A673 (cell line): ENCODE measurements around the gene PFKM. TPM values are rescaled to one million over a fixed set of nuclear protein-coding genes. Genes with fewer than 3 reads are reported as not detected.

Experiments
- Bru-seq: library from RNA; stranded (reverse); fragments of 400-500 nt; gene quantifications from one replicate; lab custom pipeline; 2021; lab: Mats Ljungman, UMichigan
- BruChase-seq, 2 experiments: library from RNA; stranded (reverse); fragments of 400-500 nt; gene quantifications; one replicate each; lab custom pipeline; 2021; lab: Mats Ljungman, UMichigan
- BruUV-seq: library from RNA; stranded (reverse); fragments of 400-500 nt; replicated peaks from 2 replicates; lab custom pipeline; 2021; lab: Mats Ljungman, UMichigan
- CTCF ChIA-PET: fragments of 300-600 bp; sonication (Branson Sonifier 250); formaldehyde crosslinking; loops from one replicate; lab custom pipeline; 2022; ENCODE audit warnings: antibody characterized with exemption; lab: Charles Lee
- POLR2A ChIA-PET: fragments of 300-600 bp; sonication (Branson Sonifier 250); formaldehyde crosslinking; loops from one replicate; lab custom pipeline; 2022; ENCODE audit warnings: antibody characterized with exemption; ENCODE audit not compliant: low non-redundant PET; lab: Charles Lee
- DNase-seq: peaks from one replicate; pipeline ENCODE4 v3.0.0-alpha.2; 2015; ENCODE audit warnings: low spot score
- H3K27ac ChIP-seq: fragments of 200-600 bp; sonication (generic); 2 replicates; pipeline ENCODE4 v1.5.1; 2016; ENCODE audit warnings: mixed run types, low read depth, mild to moderate bottlenecking, mixed read lengths, antibody characterized with exemption, low read length; ENCODE audit not compliant: poor library complexity, severe bottlenecking
- H3K27me3 ChIP-seq: fragments of 200-600 bp; sonication (generic); replicated peaks from 2 replicates; pipeline ENCODE4 v1.6.1; 2017; ENCODE audit warnings: mixed run types, low read depth, mild to moderate bottlenecking, mixed read lengths, antibody characterized with exemption, low read length; ENCODE audit not compliant: insufficient read depth, poor library complexity
- H3K36me3 ChIP-seq: fragments of 200-600 bp; sonication (generic); 2 replicates; pipeline ENCODE4 v1.6.1; 2016; ENCODE audit warnings: mixed run types, mild to moderate bottlenecking, mixed read lengths, antibody characterized with exemption, low read length; ENCODE audit not compliant: insufficient read depth, poor library complexity, severe bottlenecking
- H3K4me1 ChIP-seq: fragments of 200-600 bp; sonication (generic); 2 replicates; pipeline ENCODE4 v1.6.1; 2017; ENCODE audit warnings: mixed run types, mild to moderate bottlenecking, mixed read lengths, antibody characterized with exemption, low read length; ENCODE audit not compliant: insufficient read depth, poor library complexity, severe bottlenecking
- H3K4me3 ChIP-seq: fragments of 200-600 bp; sonication (generic); 2 replicates; pipeline ENCODE4 v1.5.1; 2016; ENCODE audit warnings: low read depth, mixed run types, mild to moderate bottlenecking, mixed read lengths, low read length; ENCODE audit not compliant: poor library complexity, severe bottlenecking
- H3K9me3 ChIP-seq: fragments of 200-600 bp; sonication (generic); 2 replicates; pipeline ENCODE4 v1.6.1; 2016; ENCODE audit warnings: mixed run types, low read depth, mild to moderate bottlenecking, mixed read lengths, antibody characterized with exemption, low read length; ENCODE audit not compliant: poor library complexity, severe bottlenecking
- EZH2 ChIP-seq: fragments of 200-600 bp; sonication (generic); IDR thresholded peaks from 2 replicates; pipeline ENCODE4 v1.6.1; 2017; ENCODE audit warnings: borderline replicate concordance, low read depth, mild to moderate bottlenecking, mixed read lengths, antibody characterized with exemption, low read length; ENCODE audit not compliant: poor library complexity, severe bottlenecking
- intact Hi-C: fragments of 100-400 bp; cut with micrococcal nuclease; formaldehyde crosslinking; loops from one replicate; pipeline ENCODE4 v1.10.0; 2022; ENCODE audit not compliant: unreplicated experiment
- long read RNA-seq: library from polyadenylated mRNA; stranded (forward); transcript quantifications from one replicate; pipeline ENCODE4 v2.0.0, GENCODE V29; 2022
- total RNA-seq: library from RNA; stranded (reverse); gene quantifications from 2 replicates; pipeline ENCODE4 v1.2.3, GENCODE V29; 2021
- TF ChIP-seq, protein P1 (sequence below): fragments of 300-800, 200-600 bp; sonication (generic); conservative IDR thresholded peaks from 2 replicates; pipeline ENCODE4 v1.5.1; 2017; ENCODE audit warnings: low read depth, mild to moderate bottlenecking, antibody characterized with exemption, low read length, moderate library complexity, mixed read lengths

Gene PFKM
- 114 and 130 TPM in 2 replicates for total RNA-seq
- Bru-seq, nascent RNA, result percentile 68 among the genes with signal in this experiment
- BruChase-seq, experiment 1, labeled RNA remaining after a 2-hour chase, result percentile 79 among the genes with signal in this experiment
- BruChase-seq, experiment 2, labeled RNA remaining after a 6-hour chase, result percentile 81 among the genes with signal in this experiment
- long read RNA-seq, transcript PFKM-203 (23 exons, 3,224 nt), result major isoform, 100 of 155 reads
- long read RNA-seq, partial matches to known transcripts, result 23 of 155 reads
- long read RNA-seq, other reads (novel, unspliced or antisense), result 21 of 155 reads

DNA sequence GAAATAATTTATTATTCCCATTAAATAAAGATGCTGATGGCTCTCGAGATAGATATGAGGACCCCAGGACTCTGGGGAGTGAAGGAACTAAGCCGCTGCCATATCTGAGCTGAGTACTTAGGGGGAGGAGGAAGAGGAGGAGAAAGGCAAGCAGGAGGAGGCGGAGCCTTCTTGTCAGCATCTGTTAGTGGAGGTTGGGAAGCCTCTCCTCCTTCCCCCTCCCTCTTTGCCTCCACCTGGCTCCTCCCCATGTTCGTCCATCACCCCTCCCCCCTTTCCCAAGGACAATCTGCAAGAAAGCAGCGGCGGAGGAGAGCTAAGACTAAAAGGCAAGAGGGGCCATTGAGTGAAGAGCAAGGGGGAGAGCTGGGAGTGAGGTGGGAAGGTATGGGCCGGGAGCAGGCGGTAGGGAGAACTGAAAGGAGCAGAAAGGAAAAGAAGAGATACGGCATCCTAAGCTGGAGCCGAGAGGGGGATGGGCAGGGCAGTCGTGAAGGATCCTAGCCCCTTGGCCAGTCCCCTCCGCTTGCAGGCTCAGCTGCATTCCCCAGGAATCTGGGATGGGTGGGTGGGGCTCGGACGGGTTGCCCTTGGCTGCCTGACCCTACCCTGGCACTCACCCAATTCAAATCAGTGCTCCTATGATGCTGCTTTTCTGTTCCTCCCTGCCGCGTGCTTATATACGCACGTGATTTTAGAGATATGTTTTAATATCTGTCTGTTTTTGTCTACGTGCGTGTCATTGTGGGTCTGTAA, at the start of gene PFKM:
PFKM (plus strand) TSS at position 287 of the 756 bp plus-strand sequence. CDS start 3,411 bp downstream, outside the sequence.
- intact Hi-C loops, result no loop called here
- BruUV-seq, result no TSS peak

DNA sequence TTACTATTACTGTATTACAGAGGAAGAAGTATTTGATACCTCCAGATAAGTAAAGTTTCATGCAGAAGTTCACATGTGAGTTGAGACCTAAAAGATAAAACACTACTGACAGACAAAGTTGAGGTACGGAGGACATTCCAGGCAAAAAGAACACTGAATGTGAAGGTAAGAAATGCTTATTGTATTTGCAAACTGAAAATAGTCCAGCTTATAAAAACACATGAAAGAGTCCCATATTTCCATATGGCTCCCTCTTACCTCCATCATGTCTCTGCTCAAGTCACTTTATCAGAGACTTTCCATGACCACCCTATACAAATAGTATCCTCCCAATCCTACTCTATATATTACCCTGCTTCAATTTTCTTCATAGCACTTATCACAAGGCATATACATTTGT, 49.1 kb upstream of the PFKM start:
- DNase-seq, result no peak
- H3K36me3 ChIP-seq, result peaks cover 61% of the 10 kb centered on the region
- intact Hi-C loops, result no loop called here
- no peaks in the 10 kb centered on the region for H3K27me3 ChIP-seq
- H3K4me1 ChIP-seq, result no peaks in the 10 kb centered on the region
- TF ChIP-seq, protein P1, sequence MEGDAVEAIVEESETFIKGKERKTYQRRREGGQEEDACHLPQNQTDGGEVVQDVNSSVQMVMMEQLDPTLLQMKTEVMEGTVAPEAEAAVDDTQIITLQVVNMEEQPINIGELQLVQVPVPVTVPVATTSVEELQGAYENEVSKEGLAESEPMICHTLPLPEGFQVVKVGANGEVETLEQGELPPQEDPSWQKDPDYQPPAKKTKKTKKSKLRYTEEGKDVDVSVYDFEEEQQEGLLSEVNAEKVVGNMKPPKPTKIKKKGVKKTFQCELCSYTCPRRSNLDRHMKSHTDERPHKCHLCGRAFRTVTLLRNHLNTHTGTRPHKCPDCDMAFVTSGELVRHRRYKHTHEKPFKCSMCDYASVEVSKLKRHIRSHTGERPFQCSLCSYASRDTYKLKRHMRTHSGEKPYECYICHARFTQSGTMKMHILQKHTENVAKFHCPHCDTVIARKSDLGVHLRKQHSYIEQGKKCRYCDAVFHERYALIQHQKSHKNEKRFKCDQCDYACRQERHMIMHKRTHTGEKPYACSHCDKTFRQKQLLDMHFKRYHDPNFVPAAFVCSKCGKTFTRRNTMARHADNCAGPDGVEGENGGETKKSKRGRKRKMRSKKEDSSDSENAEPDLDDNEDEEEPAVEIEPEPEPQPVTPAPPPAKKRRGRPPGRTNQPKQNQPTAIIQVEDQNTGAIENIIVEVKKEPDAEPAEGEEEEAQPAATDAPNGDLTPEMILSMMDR, result no peak
- TF ChIP-seq EZH2, result no peak
- no peaks in the 10 kb centered on the region for H3K9me3 ChIP-seq
- POLR2A ChIA-PET, result no interaction called here
- H3K27ac ChIP-seq, result no peak overlapping the region
- H3K4me3 ChIP-seq, result no peak overlapping the region
- CTCF ChIA-PET, result no interaction called here
- BruUV-seq, result no TSS peak

More for the DNA sequence above, at the start of gene PFKM:
- Histone ChIP-seq H3K9me3 (no peaks in the 10 kb centered on the region), H3K36me3 (peaks cover 14% of the 10 kb centered on the region), H3K27ac (peak within 1 kb of the TSS; percentile 57), H3K4me3 (peak within 1 kb of the TSS; percentile 77), H3K4me1 (peaks cover 14% of the 10 kb centered on the region), H3K27me3 (peaks cover 11% of the 10 kb centered on the region)
- TF ChIP-seq EZH2, result no peak
- TF ChIP-seq, protein P1, result no peak
- POLR2A ChIA-PET, result no interaction called here
- DNase-seq, result peak; percentile 94
- CTCF ChIA-PET, result interaction anchor here (0.6 to 0.9 kb wide), 2 partner anchors 38 to 125 kb away, joined by 3 read pairs; partner anchors contain the start of gene ASB8

DNA sequence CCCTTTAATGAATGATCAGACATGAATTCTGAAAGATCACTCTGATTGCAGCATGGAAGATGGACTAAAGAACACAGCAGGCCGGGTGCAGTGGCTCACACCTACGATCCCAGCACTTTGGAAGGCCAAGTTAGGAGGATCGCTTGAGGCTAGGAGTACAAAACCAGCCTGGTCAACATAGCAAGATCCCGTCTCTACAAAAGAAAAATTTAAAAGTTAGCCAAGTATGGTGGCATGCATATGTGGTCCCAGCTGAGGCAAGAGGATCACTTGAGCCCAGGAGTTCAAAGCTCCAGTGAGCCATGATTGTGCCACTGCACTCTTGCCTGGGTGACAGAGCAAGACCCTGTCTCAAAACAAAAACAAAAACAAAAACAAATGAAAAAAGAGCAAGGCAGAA, 48.4 kb upstream of the PFKM start:
- ChIA-PET CTCF (no interaction called here), POLR2A (no interaction called here)
- intact Hi-C loops, result no loop called here
- Histone ChIP-seq H3K27me3 (no peaks in the 10 kb centered on the region), H3K36me3 (peaks cover 54% of the 10 kb centered on the region), H3K9me3 (no peaks in the 10 kb centered on the region), H3K4me3 (no peak overlapping the region), H3K4me1 (no peaks in the 10 kb centered on the region), H3K27ac (no peak overlapping the region)
- no peak for DNase-seq
- no TSS peak for BruUV-seq
- no peak for TF ChIP-seq EZH2
- TF ChIP-seq, protein P1, result no peak
